T-cell (primary cell): ENCODE results near the gene ZNF627. TPM values are rescaled to one million over a fixed set of nuclear protein-coding genes. Genes with fewer than 3 reads are reported as not detected.
A peak's percentile ranks its signal among the peaks of the same experiment; 100 is the strongest.

Source experiments
- ATAC-seq, 4 experiments: fragments of 200-7000 bp in 3 of 4; fragments of 150-1000 bp in 1 of 4; cut with Tn5 transposase; replicated peaks in 1 of 4; 1 replicate in 3 of 4; 2 replicates in 1 of 4; pipeline ENCODE4 v1.10.0; 2021; ENCODE audit warnings: moderate library complexity in 3 of 4, mild to moderate bottlenecking in 2 of 4, moderate number of reproducible peaks in 1 of 4
- CTCF ChIA-PET, 2 donors: fragments of 300-600 bp; sonication (Branson Sonifier 250); formaldehyde crosslinking; loops; one replicate each; lab custom pipeline; 2022; ENCODE audit warnings: antibody characterized with exemption in 2 of 2; lab: Charles Lee
- POLR2A ChIA-PET, 2 donors: fragments of 300-600 bp; sonication (Branson Sonifier 250); formaldehyde crosslinking; loops; one replicate each; lab custom pipeline; 2022; ENCODE audit warnings: antibody characterized with exemption in 2 of 2; lab: Charles Lee
- DNase-seq, 35 experiments: peaks; one replicate each; pipeline versions ENCODE4 v3.0.0 to v3.0.0-alpha.2; 2013 to 2023
- H3K27ac ChIP-seq: one replicate; pipeline ENCODE4 v1.5.1; 2013; ENCODE audit warnings: low read length
- H3K27me3 ChIP-seq, 2 experiments: replicated peaks in 1 of 2; 1 replicate in 1 of 2; 2 replicates in 1 of 2; pipeline versions ENCODE4 v1.6.1 to v1.7.0; 2013; ENCODE audit warnings: low read length in 1 of 2, mixed read lengths in 1 of 2; ENCODE audit not compliant: control insufficient read depth in 2 of 2, insufficient read depth in 2 of 2; ENCODE audit errors: extremely low read depth in 1 of 2
- H3K36me3 ChIP-seq, 2 donors: 1 replicate in 1 of 2; 2 replicates in 1 of 2; pipeline versions ENCODE4 v1.6.1 to v1.7.0; 2013; ENCODE audit warnings: low read length in 1 of 2; ENCODE audit not compliant: control insufficient read depth in 2 of 2, insufficient read depth in 1 of 2; ENCODE audit errors: extremely low read depth in 1 of 2
- H3K4me1 ChIP-seq, 2 experiments: 1 replicate in 1 of 2; 2 replicates in 1 of 2; pipeline versions ENCODE4 v1.6.1 to v1.7.0; 2013; ENCODE audit warnings: low read length in 2 of 2, mixed read lengths in 1 of 2; ENCODE audit not compliant: insufficient read depth in 2 of 2, control insufficient read depth in 1 of 2; ENCODE audit errors: extremely low read depth in 1 of 2
- H3K4me3 ChIP-seq, 2 donors: 1 replicate in 1 of 2; 2 replicates in 1 of 2; pipeline versions ENCODE4 v1.5.1 to v1.7.0; 2013; ENCODE audit warnings: mild to moderate bottlenecking in 2 of 2, low read length in 1 of 2, moderate library complexity in 1 of 2; ENCODE audit not compliant: control insufficient read depth in 1 of 2; ENCODE audit errors: extremely low read depth in 1 of 2
- H3K9me3 ChIP-seq: 2 replicates; pipeline ENCODE4 v1.7.0; 2013
- H3K27ac Mint-ChIP-seq, 2 donors: one replicate each; pipeline ENCODE4 v1.8.0; 2020 to 2021; ENCODE audit warnings: mild to moderate bottlenecking in 2 of 2, mixed read lengths in 2 of 2
- H3K27me3 Mint-ChIP-seq, 2 donors: one replicate each; pipeline ENCODE4 v1.8.0; 2021 to 2022; ENCODE audit warnings: mixed read lengths in 2 of 2
- H3K36me3 Mint-ChIP-seq: one replicate; pipeline ENCODE4 v1.8.0; 2021; ENCODE audit warnings: mixed read lengths
- H3K4me1 Mint-ChIP-seq, 3 donors: one replicate each; pipeline ENCODE4 v1.8.0; 2020 to 2022; ENCODE audit warnings: mixed read lengths in 3 of 3, mild to moderate bottlenecking in 1 of 3
- H3K4me3 Mint-ChIP-seq, 3 donors: one replicate each; pipeline ENCODE4 v1.8.0; 2020 to 2022; ENCODE audit warnings: mild to moderate bottlenecking in 3 of 3, mixed read lengths in 3 of 3, moderate library complexity in 3 of 3
- H3K9me3 Mint-ChIP-seq, 3 donors: one replicate each; pipeline ENCODE4 v1.8.0; 2020 to 2022; ENCODE audit warnings: mixed read lengths in 3 of 3
- WGBS: methylation state at CpG from one replicate; pipeline ENCODE4 v1.1.5; 2013; ENCODE audit warnings: missing lambda C conversion rate; ENCODE audit not compliant: insufficient coverage; 5-methylcytosine and 5-hydroxymethylcytosine counted together
- total RNA-seq, 35 experiments: library from RNA in 6 of 35; stranded (reverse) in 6 of 35; fragments of 120-200 nt in 1 of 35; gene quantifications; one replicate each; pipeline versions ENCODE4 v1.2.1 to v1.2.4 and lab custom pipeline; 2013 to 2026

ZNF627 gene
- total RNA-seq, 5 donors from 2014 or later (not counting 1 experiment from before 2014, with no cell fraction given) = 5.6 to 11.9 (median 10.6) TPM

GRCh38 chr19:11578258-11579142, 18.8 kb upstream of the ZNF627 start:
- CTCF ChIA-PET = interaction anchor here (0.6 to 0.8 kb wide), 3 partner anchors 16 to 121 kb away, joined by 3 to 4 read pairs (median 4); no protein-coding TSS in a partner anchor
- H3K27me3 ChIP-seq = no peaks in the 10 kb centered on the region
- H3K9me3 Mint-ChIP-seq = no peaks in the 10 kb centered on the region
- H3K4me3 Mint-ChIP-seq = peak overlapping the region; percentile 68 to 80 (median 75)
- H3K27ac Mint-ChIP-seq = peak overlapping the region; percentile 68 to 87
- H3K27me3 Mint-ChIP-seq = no peaks in the 10 kb centered on the region
- H3K27ac ChIP-seq = peak overlapping the region; percentile 38
- ATAC-seq = peak; percentile 58 to 74 (median 72)
- DNase-seq = peak in 21 of 35 experiments; percentile 6 to 50 (median 23)
- POLR2A ChIA-PET = interaction anchor here in 1 of 2 donors (0.6 kb wide), 1 partner anchor 237 kb away, joined by 6 read pairs; no protein-coding TSS in a partner anchor
- peaks cover 9 to 16% of the 10 kb centered on the region in 2 donors for H3K36me3 ChIP-seq
- peak overlapping the region; percentile 69 to 80 for H3K4me3 ChIP-seq
- WGBS = 4% methylated on average over 58 of the region's 62 CpGs
- H3K36me3 Mint-ChIP-seq = peaks cover 6% of the 10 kb centered on the region
- H3K9me3 ChIP-seq = no peaks in the 10 kb centered on the region
- H3K4me1 ChIP-seq = peaks cover 25 to 47% of the 10 kb centered on the region in 2 experiments
- peaks cover 22 to 31% (median 25%) of the 10 kb centered on the region in 3 donors for H3K4me1 Mint-ChIP-seq

- ChIA-PET CTCF (no interaction called here), POLR2A (interaction anchor here in 1 of 2 donors (0.6 kb wide), 1 partner anchor 468 kb away, joined by 3 read pairs; no protein-coding TSS in a partner anchor)
- whole genome bisulfite sequencing = no CpG with 5 or more reads among the region's 4 CpGs
- Mint-ChIP-seq H3K4me3 (peak overlapping the region in 2 of 3 donors; percentile 60 to 80), H3K36me3 (peaks cover 6% of the 10 kb centered on the region), H3K4me1 (peaks cover 22 to 35% (median 25%) of the 10 kb centered on the region in 3 donors), H3K9me3 (no peaks in the 10 kb centered on the region), H3K27ac (peak overlapping the region; percentile 23 to 39), H3K27me3 (no peaks in the 10 kb centered on the region)
- DNase-seq (no peak), ATAC-seq (no peak)
- Histone ChIP-seq H3K36me3 (peaks cover 3 to 13% of the 10 kb centered on the region in 2 donors), H3K27ac (no peak overlapping the region), H3K4me3 (no peak overlapping the region), H3K9me3 (no peaks in the 10 kb centered on the region), H3K27me3 (no peaks in the 10 kb centered on the region), H3K4me1 (peaks cover 25 to 47% of the 10 kb centered on the region in 2 experiments)
Measured at GRCh38 chr19:11580116-11580515, 17.2 kb upstream of the ZNF627 start.

- peaks cover 22 to 35% (median 25%) of the 10 kb centered on the region in 3 donors for H3K4me1 Mint-ChIP-seq
- Histone ChIP-seq H3K27ac (peak overlapping the region; percentile 70), H3K9me3 (no peaks in the 10 kb centered on the region), H3K27me3 (peaks cover 0 to 2% of the 10 kb centered on the region in 2 experiments), H3K4me1 (peaks cover 25 to 47% of the 10 kb centered on the region in 2 experiments), H3K36me3 (peaks cover 0 to 5% of the 10 kb centered on the region in 2 donors), H3K4me3 (peak overlapping the region; percentile 5 to 12)
- DNase-seq (peak in 4 of 35 experiments; percentile 19 to 58 (median 28)), ATAC-seq (peak; percentile 44 to 80 (median 56))
- ChIA-PET POLR2A (interaction anchor here in 1 of 2 donors (0.6 kb wide), 2 partner anchors 10 to 480 kb away, joined by 3 to 9 read pairs; no protein-coding TSS in a partner anchor), CTCF (interaction anchor here (0.6 to 1.4 kb wide), 4 partner anchors 9 to 226 kb away, joined by 3 to 6 read pairs (median 4); no protein-coding TSS in a partner anchor)
- H3K27ac Mint-ChIP-seq = peak overlapping the region; percentile 86 to 94
- H3K9me3 Mint-ChIP-seq = no peaks in the 10 kb centered on the region
- 0% methylated on average over 2 of the region's 3 CpGs for WGBS
- H3K4me3 Mint-ChIP-seq = peak overlapping the region; percentile 51 to 72 (median 65)
- H3K27me3 Mint-ChIP-seq = no peaks in the 10 kb centered on the region
- peaks cover under 1% of the 10 kb centered on the region for H3K36me3 Mint-ChIP-seq
Measured at GRCh38 chr19:11581740-11582139, 15.5 kb upstream of the ZNF627 start.

GRCh38 chr19:11586331-11586730, 11.0 kb upstream of the ZNF627 start:
- ChIA-PET CTCF (interaction anchor here (1.4 to 1.8 kb wide), 2 partner anchors 26 kb away, joined by 4 to 5 read pairs; no protein-coding TSS in a partner anchor), POLR2A (no interaction called here)
- Mint-ChIP-seq H3K27me3 (no peaks in the 10 kb centered on the region), H3K36me3 (no peaks in the 10 kb centered on the region), H3K4me3 (no peak overlapping the region), H3K27ac (no peak overlapping the region), H3K4me1 (peaks cover 9 to 21% (median 19%) of the 10 kb centered on the region in 3 donors), H3K9me3 (no peaks in the 10 kb centered on the region)
- Histone ChIP-seq H3K9me3 (no peaks in the 10 kb centered on the region), H3K27me3 (peaks cover 0 to 2% of the 10 kb centered on the region in 2 experiments), H3K4me3 (no peak overlapping the region), H3K4me1 (peaks cover 4 to 13% of the 10 kb centered on the region in 2 experiments), H3K36me3 (no peaks in the 10 kb centered on the region), H3K27ac (no peak overlapping the region)
- no peak for DNase-seq
- no peak for ATAC-seq
- 42% methylated on average over 2 of the region's 6 CpGs for WGBS

GRCh38 chr19:11587302-11587974, 9.8 kb upstream of the ZNF627 start:
- H3K9me3 ChIP-seq = no peaks in the 10 kb centered on the region
- no peak overlapping the region for H3K27ac Mint-ChIP-seq
- POLR2A ChIA-PET = interaction anchor here in 1 of 2 donors (0.6 kb wide), 1 partner anchor 54 kb away, joined by 6 read pairs; no protein-coding TSS in a partner anchor
- H3K27ac ChIP-seq = no peak overlapping the region
- no peak overlapping the region for H3K4me3 ChIP-seq
- peak; percentile 37 to 84 (median 68) for DNase-seq
- CTCF ChIA-PET = interaction anchor here (0.5 to 1.8 kb wide), 4 partner anchors 15 to 51 kb away, joined by 3 to 5 read pairs (median 3); no protein-coding TSS in a partner anchor
- H3K4me3 Mint-ChIP-seq = no peak overlapping the region
- ATAC-seq = peak; percentile 89 to 93 (median 90)
- no peaks in the 10 kb centered on the region for H3K9me3 Mint-ChIP-seq
- H3K4me1 ChIP-seq = peaks cover 0 to 2% of the 10 kb centered on the region in 2 experiments
- H3K27me3 ChIP-seq = peaks cover 0 to 2% of the 10 kb centered on the region in 2 experiments
- WGBS = 3% methylated on average over 5 of the region's 7 CpGs
- H3K36me3 ChIP-seq = no peaks in the 10 kb centered on the region
- H3K36me3 Mint-ChIP-seq = no peaks in the 10 kb centered on the region
- H3K27me3 Mint-ChIP-seq = no peaks in the 10 kb centered on the region
- peaks cover 2 to 13% (median 10%) of the 10 kb centered on the region in 3 donors for H3K4me1 Mint-ChIP-seq
